Measurements from ENCODE around the gene LARP1. TPM values are rescaled to one million over a fixed set of nuclear protein-coding genes. Genes with fewer than 3 reads are reported as not detected.

LARP1 gene
- total and polyA plus RNA-seq, 9 donors: 38.1 to 249 (median 146) TPM

DNA sequence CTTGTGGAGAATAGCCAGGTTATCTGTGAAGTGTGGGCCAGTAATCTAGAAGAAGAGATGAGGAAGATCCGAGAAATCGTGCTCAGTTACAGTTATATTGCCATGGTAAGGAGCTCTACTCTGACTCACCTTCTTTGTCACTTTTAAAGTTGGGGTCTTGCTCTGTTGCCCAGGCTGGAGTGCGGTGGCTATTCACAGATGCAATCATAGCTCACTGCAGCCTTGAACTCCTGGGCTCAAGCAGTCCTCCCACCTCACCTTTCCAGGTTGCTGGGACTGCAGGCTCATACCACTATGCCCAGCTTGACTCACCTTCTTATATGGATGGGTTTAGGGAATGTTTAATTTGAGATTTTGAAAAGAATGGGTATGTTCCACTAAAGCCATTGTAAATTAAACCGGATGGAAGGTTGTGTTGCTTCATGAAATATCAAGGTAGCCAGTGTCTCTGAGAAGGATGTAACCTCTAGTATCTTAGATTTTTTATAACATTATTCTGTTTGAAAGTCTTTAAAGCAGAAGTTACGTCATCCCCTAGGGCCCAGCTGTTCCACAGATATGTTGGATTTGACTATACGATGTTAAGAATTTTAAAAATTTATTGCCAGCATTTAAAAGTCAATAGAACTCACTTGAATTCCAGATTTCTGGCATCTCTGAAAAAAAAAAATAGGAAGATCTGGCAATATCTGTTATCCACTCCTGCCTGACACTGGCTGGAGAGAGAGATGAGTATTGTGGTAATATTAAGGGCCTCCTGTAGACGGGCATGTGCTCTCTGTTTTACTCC lies 108.3 kb downstream of the LARP1 start:
- Histone ChIP-seq H3K27ac (no peak overlapping the region), H3K36me3 (no peaks in the 10 kb centered on the region), H3K9me3 (no peaks in the 10 kb centered on the region), H3K27me3 (no peaks in the 10 kb centered on the region), H3K4me1 (ENCODE audit: insufficient read depth) (peaks cover 11% of the 10 kb centered on the region), H3K4me3 (no peak overlapping the region)
- no peak for TF ChIP-seq POLR2A (IDR thresholded peaks at IDR 0.05)
- TF ChIP-seq, protein P1, sequence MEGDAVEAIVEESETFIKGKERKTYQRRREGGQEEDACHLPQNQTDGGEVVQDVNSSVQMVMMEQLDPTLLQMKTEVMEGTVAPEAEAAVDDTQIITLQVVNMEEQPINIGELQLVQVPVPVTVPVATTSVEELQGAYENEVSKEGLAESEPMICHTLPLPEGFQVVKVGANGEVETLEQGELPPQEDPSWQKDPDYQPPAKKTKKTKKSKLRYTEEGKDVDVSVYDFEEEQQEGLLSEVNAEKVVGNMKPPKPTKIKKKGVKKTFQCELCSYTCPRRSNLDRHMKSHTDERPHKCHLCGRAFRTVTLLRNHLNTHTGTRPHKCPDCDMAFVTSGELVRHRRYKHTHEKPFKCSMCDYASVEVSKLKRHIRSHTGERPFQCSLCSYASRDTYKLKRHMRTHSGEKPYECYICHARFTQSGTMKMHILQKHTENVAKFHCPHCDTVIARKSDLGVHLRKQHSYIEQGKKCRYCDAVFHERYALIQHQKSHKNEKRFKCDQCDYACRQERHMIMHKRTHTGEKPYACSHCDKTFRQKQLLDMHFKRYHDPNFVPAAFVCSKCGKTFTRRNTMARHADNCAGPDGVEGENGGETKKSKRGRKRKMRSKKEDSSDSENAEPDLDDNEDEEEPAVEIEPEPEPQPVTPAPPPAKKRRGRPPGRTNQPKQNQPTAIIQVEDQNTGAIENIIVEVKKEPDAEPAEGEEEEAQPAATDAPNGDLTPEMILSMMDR (IDR thresholded peaks at IDR 0.05): no peak
- no peak for TF ChIP-seq EP300 (IDR thresholded peaks at IDR 0.05)
- intact Hi-C loops (cut with DNase I): loop anchor here in 1 of 4 donors (10.0 kb wide), 1 partner anchor 71 kb away; the partner anchor contains the start of gene GEMIN5
- no peak for DNase-seq
- 78 to 89% (median 83%) methylated on average over 7 of the region's 7 CpGs for WGBS, 3 donors

DNA sequence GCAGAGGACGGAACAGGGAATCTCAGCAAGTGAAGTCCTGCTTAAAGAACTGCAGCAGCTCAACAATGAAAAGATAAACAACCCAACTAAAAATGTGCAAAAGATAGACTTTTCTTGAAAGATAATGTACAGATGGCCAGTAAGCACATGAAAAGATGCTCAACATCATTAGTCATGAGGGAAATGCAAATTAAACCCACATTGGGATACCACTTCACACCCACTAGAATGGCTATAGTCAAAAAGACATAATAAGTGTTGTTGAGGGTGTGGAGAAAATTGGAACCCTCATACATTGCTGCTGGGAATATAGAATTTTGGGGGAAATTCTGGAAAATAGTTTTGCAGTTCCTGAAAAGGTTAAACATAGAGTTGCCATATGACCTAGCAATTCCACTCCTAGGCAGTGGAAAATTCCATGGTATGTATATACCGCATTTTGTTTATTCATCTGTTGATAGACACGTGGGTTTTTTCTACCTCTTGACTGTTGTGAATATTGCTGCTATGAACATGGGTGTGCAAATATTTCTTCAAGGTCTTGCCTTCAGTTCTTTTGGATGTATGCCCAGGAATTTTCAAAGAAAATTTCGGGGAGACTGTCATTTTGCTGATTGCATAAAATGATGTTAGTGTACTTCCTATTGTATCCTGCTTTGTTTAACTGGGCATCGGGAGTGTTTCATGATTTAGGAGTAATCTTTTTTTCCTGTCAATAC lies 110.4 kb downstream of the LARP1 start:
- 23 to 43% (median 25%) methylated on average over 5 of the region's 5 CpGs for WGBS, 3 donors
- intact Hi-C loops (cut with DNase I): loop anchor here in 1 of 4 donors (10.0 kb wide), 1 partner anchor 69 kb away; the partner anchor contains the start of gene GEMIN5
- Histone ChIP-seq H3K9me3 (no peaks in the 10 kb centered on the region), H3K27me3 (no peaks in the 10 kb centered on the region), H3K36me3 (no peaks in the 10 kb centered on the region), H3K4me3 (no peak overlapping the region), H3K27ac (no peak overlapping the region), H3K4me1 (ENCODE audit: insufficient read depth) (peaks cover 7% of the 10 kb centered on the region)
- no peak for TF ChIP-seq EP300 (IDR thresholded peaks at IDR 0.05)
- TF ChIP-seq, protein P1 (IDR thresholded peaks at IDR 0.05): no peak
- no peak for DNase-seq

DNA sequence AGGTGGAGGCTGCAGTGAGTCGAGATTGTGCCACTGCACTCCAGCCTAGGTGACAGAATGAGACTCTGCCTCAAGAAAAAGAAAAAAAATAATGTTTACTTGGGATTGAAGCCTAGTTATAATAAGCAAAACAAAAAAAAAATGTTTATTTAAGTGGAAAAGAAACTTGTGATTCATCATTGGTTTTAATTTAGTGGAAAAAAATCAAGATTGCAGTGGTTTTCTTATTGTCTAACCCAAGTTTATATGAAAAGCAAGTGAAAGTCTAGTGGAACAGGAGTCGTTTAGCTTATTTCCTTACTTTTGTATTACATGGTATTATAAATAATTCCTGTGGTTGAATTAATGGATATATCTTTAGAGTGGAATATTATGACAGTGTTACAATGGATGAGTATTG lies 111.7 kb downstream of the LARP1 start:
- Histone ChIP-seq H3K27ac (no peak overlapping the region), H3K4me3 (no peak overlapping the region), H3K4me1 (ENCODE audit: insufficient read depth) (peaks cover 7% of the 10 kb centered on the region), H3K27me3 (no peaks in the 10 kb centered on the region), H3K36me3 (no peaks in the 10 kb centered on the region), H3K9me3 (no peaks in the 10 kb centered on the region)
- intact Hi-C loops (cut with DNase I): loop anchor here in 1 of 4 donors (10.0 kb wide), 1 partner anchor 68 kb away; the partner anchor contains the start of gene GEMIN5
- 52 to 63% (median 57%) methylated on average over 2 of the region's 2 CpGs for WGBS, 3 donors
- DNase-seq: no peak
- TF ChIP-seq, protein P1 (IDR thresholded peaks at IDR 0.05): no peak
- no peak for TF ChIP-seq EP300 (IDR thresholded peaks at IDR 0.05)
- TF ChIP-seq POLR2A (IDR thresholded peaks at IDR 0.05): no peak

MicroRNAs encoded within 50 kb of the gene (microRNA counts, 767-probe panel; counts per million panel counts)
- microRNA hsa-miR-378h: 530 counts per million, percentile 78 among the panel's probes with 10 or more counts

Small RNAs within 50 kb of the gene (microRNA-seq; reads per million reads assigned to microRNA genes)
- 0 to 0.16 (median 0) reads per million in 3 donors for gene MIR378H

Small RNAs within 50 kb of the gene (small RNA-seq; reads per million reads assigned to genes)
- not detected for gene MIR378H
- gene RF00019: not detected

Other genes starting within 250 kb of the LARP1 start
- 10 to 100 TPM; 15.2 to 40.7 (median 23.1) TPM for gene FAXDC2, start 95.2 kb downstream of the LARP1 start, total RNA-seq
- 100 to 1,000 TPM in 1 of 2 donors, 10 to 100 TPM in 1; 43.7 to 120 TPM for gene FAXDC2, start 95.2 kb downstream of the LARP1 start, polyA plus RNA-seq
- 10 to 100 TPM; 34.0 to 51.0 (median 40.5) TPM for gene CNOT8, start 103.2 kb downstream of the LARP1 start, total RNA-seq
- 10 to 100 TPM; 35.4 to 40.7 TPM for gene CNOT8, start 103.2 kb downstream of the LARP1 start, polyA plus RNA-seq
- gene GEMIN5, start 182.8 kb downstream of the LARP1 start, total RNA-seq: 10 to 100 TPM; 11.1 to 20.6 (median 16.1) TPM
- 10 to 100 TPM in 1 of 2 donors, 1 to 10 TPM in 1; 6.1 to 15.0 TPM for gene GEMIN5, start 182.8 kb downstream of the LARP1 start, polyA plus RNA-seq
- gene MRPL22, start 185.7 kb downstream of the LARP1 start, total RNA-seq: 10 to 100 TPM; 21.4 to 44.0 (median 38.1) TPM
- 10 to 100 TPM; 35.4 to 54.6 TPM for gene MRPL22, start 185.7 kb downstream of the LARP1 start, polyA plus RNA-seq